MCF 10A (cell line): ENCODE results near the gene MID2. TPM values are rescaled to one million over a fixed set of nuclear protein-coding genes. Genes with fewer than 3 reads are reported as not detected.

Experiments
- BruUV-seq: library from RNA; stranded (reverse); fragments of 400-500 nt; replicated peaks from 2 replicates; lab custom pipeline; 2021; lab: Mats Ljungman, UMichigan
- CTCF ChIA-PET: fragments of 300-600 bp; sonication (Branson Sonifier 250); formaldehyde crosslinking; extraction: SDS; loops from one replicate; lab custom pipeline; 2021; ENCODE audit warnings: antibody characterized with exemption, inconsistent platforms; lab: Yijun Ruan, JAX
- POLR2A ChIA-PET: fragments of 300-600, 350-650 bp; sonication (Branson Sonifier 250); formaldehyde crosslinking; extraction: SDS; loops from one replicate; lab custom pipeline; 2020; ENCODE audit warnings: antibody characterized with exemption, inconsistent platforms; lab: Yijun Ruan, JAX
- DNase-seq: peaks from one replicate; pipeline ENCODE4 v3.0.0-alpha.2; 2018; ENCODE audit not compliant: unreplicated experiment
- H3K27ac Mint-ChIP-seq: one replicate; pipeline ENCODE4 v1.8.0; 2022; ENCODE audit warnings: mild to moderate bottlenecking, low read depth, mixed read lengths; ENCODE audit not compliant: unreplicated experiment
- H3K27me3 Mint-ChIP-seq: one replicate; pipeline ENCODE4 v1.8.0; 2022; ENCODE audit warnings: mixed read lengths; ENCODE audit not compliant: insufficient read depth, unreplicated experiment
- H3K36me3 Mint-ChIP-seq: one replicate; pipeline ENCODE4 v1.8.0; 2022; ENCODE audit warnings: mild to moderate bottlenecking, moderate library complexity, mixed read lengths; ENCODE audit not compliant: insufficient read depth, unreplicated experiment
- H3K4me1 Mint-ChIP-seq: one replicate; pipeline ENCODE4 v1.8.0; 2022; ENCODE audit warnings: mixed read lengths; ENCODE audit not compliant: insufficient read depth, unreplicated experiment
- H3K4me3 Mint-ChIP-seq: one replicate; pipeline ENCODE4 v1.8.0; 2022; ENCODE audit warnings: mild to moderate bottlenecking, moderate library complexity, mixed read lengths; ENCODE audit not compliant: unreplicated experiment
- H3K9me3 Mint-ChIP-seq: one replicate; pipeline ENCODE4 v1.8.0; 2022; ENCODE audit warnings: mixed read lengths; ENCODE audit not compliant: unreplicated experiment
- intact Hi-C: fragments of 100-400 bp; cut with micrococcal nuclease; formaldehyde crosslinking; loops from 2 replicates; pipeline ENCODE4 v1.14.1; 2022
- total RNA-seq: library from RNA; stranded (reverse); gene quantifications from 2 replicates; pipeline ENCODE4 v1.2.3, GENCODE V29; 2022
- TF ChIP-seq, protein P1 (sequence below): fragments of 200-600 bp; IDR thresholded peaks from one replicate; pipeline ENCODE4 v1.8.0; 2022; ENCODE audit warnings: antibody characterized with exemption, mild to moderate bottlenecking; ENCODE audit not compliant: unreplicated experiment

MID2 gene
- total RNA-seq, 1 experiment from 2014 or later, result 12.1 TPM

GRCh38 chrX:107861056-107861455 lies 35.4 kb downstream of the MID2 start:
- peaks cover 6% of the 10 kb centered on the region for H3K36me3 Mint-ChIP-seq
- BruUV-seq, result no TSS peak
- H3K4me3 Mint-ChIP-seq, result no peak overlapping the region
- POLR2A ChIA-PET, result no interaction called here
- DNase-seq, result peak; percentile 0
- TF ChIP-seq, protein P1, sequence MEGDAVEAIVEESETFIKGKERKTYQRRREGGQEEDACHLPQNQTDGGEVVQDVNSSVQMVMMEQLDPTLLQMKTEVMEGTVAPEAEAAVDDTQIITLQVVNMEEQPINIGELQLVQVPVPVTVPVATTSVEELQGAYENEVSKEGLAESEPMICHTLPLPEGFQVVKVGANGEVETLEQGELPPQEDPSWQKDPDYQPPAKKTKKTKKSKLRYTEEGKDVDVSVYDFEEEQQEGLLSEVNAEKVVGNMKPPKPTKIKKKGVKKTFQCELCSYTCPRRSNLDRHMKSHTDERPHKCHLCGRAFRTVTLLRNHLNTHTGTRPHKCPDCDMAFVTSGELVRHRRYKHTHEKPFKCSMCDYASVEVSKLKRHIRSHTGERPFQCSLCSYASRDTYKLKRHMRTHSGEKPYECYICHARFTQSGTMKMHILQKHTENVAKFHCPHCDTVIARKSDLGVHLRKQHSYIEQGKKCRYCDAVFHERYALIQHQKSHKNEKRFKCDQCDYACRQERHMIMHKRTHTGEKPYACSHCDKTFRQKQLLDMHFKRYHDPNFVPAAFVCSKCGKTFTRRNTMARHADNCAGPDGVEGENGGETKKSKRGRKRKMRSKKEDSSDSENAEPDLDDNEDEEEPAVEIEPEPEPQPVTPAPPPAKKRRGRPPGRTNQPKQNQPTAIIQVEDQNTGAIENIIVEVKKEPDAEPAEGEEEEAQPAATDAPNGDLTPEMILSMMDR, result no peak
- CTCF ChIA-PET, result no interaction called here
- peaks cover 89% of the 10 kb centered on the region for H3K27me3 Mint-ChIP-seq
- intact Hi-C loops, result no loop called here
- no peaks in the 10 kb centered on the region for H3K9me3 Mint-ChIP-seq
- H3K4me1 Mint-ChIP-seq, result peaks cover 9% of the 10 kb centered on the region
- H3K27ac Mint-ChIP-seq, result no peak overlapping the region

DNA sequence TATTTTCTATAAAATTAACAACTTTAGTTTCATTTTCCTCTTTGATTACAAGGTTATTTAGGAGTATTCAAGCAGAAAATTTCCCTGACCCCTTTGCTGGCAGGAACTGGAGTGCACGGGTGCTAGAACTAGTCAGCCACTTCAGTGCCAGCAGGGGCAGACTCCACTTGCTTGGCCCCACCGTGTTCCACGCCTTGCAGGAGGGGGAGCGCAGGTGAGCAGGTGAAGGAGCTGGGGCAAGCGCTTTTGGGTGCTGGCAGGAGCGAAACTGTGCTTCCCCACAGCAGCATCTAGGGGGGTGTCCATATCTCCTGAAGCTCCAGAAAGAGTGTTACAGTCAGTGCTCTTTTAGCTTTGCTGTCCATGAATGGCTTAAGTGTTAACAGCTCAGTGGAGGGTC lies 45.5 kb downstream of the MID2 start:
- Mint-ChIP-seq H3K9me3 (no peaks in the 10 kb centered on the region), H3K4me3 (no peak overlapping the region), H3K27me3 (peaks cover 57% of the 10 kb centered on the region), H3K4me1 (no peaks in the 10 kb centered on the region), H3K27ac (no peak overlapping the region), H3K36me3 (no peaks in the 10 kb centered on the region)
- intact Hi-C loops, result no loop called here
- TF ChIP-seq, protein P1, result no peak
- ChIA-PET POLR2A (interaction anchor here (0.6 kb wide), 1 partner anchor 718 kb away, joined by 3 read pairs; no protein-coding TSS in a partner anchor), CTCF (no interaction called here)
- BruUV-seq, result no TSS peak
- DNase-seq, result no peak

DNA sequence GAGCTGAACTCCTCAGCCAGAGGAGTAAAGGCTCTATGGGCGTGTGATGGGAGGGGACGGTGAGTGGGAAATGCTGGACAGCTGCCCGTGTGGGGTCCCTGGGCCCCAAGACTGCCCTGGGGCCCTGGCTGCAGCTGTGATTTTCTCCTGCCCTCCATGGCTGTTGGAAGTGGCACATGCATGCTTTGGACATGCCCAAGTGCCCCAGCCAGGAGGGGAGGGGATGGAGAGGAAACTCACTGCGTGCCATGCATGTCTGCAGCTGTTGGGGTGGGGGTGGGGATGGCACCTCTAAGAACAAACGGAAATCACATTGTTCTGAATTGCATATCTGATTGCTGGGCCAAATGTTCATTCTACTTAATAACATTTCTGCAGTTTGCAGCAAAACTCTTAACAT lies 52.4 kb downstream of the MID2 start:
- Mint-ChIP-seq H3K27me3 (peaks cover 57% of the 10 kb centered on the region), H3K4me3 (no peak overlapping the region), H3K27ac (no peak overlapping the region), H3K36me3 (peaks cover 7% of the 10 kb centered on the region), H3K4me1 (no peaks in the 10 kb centered on the region), H3K9me3 (no peaks in the 10 kb centered on the region)
- intact Hi-C loops, result no loop called here
- TF ChIP-seq, protein P1, result no peak
- ChIA-PET POLR2A (no interaction called here), CTCF (no interaction called here)
- no peak for DNase-seq
- no TSS peak for BruUV-seq

GRCh38 chrX:107880054-107880610 lies 54.5 kb downstream of the MID2 start:
- peak; percentile 16 for DNase-seq
- ChIA-PET POLR2A (interaction anchor here (0.7 kb wide), 1 partner anchor 473 kb away, joined by 3 read pairs; no protein-coding TSS in a partner anchor), CTCF (interaction anchor here (0.7 to 1.2 kb wide), 2 partner anchors 42 to 120 kb away, joined by 3 read pairs; no protein-coding TSS in a partner anchor)

More at GRCh38 chrX:107880054-107880610, 54.5 kb downstream of the MID2 start:
- Mint-ChIP-seq H3K36me3 (peaks cover 7% of the 10 kb centered on the region), H3K9me3 (no peaks in the 10 kb centered on the region), H3K27me3 (peaks cover 71% of the 10 kb centered on the region), H3K27ac (no peak overlapping the region), H3K4me1 (no peaks in the 10 kb centered on the region), H3K4me3 (no peak overlapping the region)
- BruUV-seq, result no TSS peak
- intact Hi-C loops, result no loop called here
- TF ChIP-seq, protein P1, result no peak
